ENCODE results near the gene OR2V1.

- no peak for TF ChIP-seq CTCF (IDR thresholded peaks at IDR 0.05)
- no peak for TF ChIP-seq EP300 (IDR thresholded peaks at IDR 0.05)
- TF ChIP-seq POLR2AphosphoS5 (IDR thresholded peaks at IDR 0.05): no peak
- TF ChIP-seq POLR2A (IDR thresholded peaks at IDR 0.05): no peak
Observed at GRCh38 chr5:181133083-181133482, 2.1 kb upstream of the OR2V1 start.
